PC-3 (cell line): Measurements from ENCODE around the gene PRRT1B.

Experiments used
- CTCF ChIP-seq: fragments of 300-600 bp; sonication (generic); conservative IDR thresholded peaks from 2 replicates; pipeline ENCODE4 v1.5.1; 2017; ENCODE audit warnings: antibody characterized with exemption, low read depth, mild to moderate bottlenecking, low read length
- EZH2phosphoT487 ChIP-seq: fragments of 300-600 bp; sonication (generic); IDR thresholded peaks from 2 replicates; pipeline ENCODE4 v1.6.1; 2018; ENCODE audit warnings: mild to moderate bottlenecking, antibody characterized with exemption, low read length, borderline replicate concordance

- TF ChIP-seq CTCF (no peak), EZH2phosphoT487 (no peak)
Observed at GRCh38 chr9:131528886-131529505, 16.3 kb upstream of the PRRT1B start.
